ENCODE results near the gene EEF1AKMT1. TPM values are rescaled to one million over a fixed set of nuclear protein-coding genes. Genes with fewer than 3 reads are reported as not detected.

Gene EEF1AKMT1
- total RNA-seq, 1 donor from 2014 or later, result 9.4 TPM

DNA sequence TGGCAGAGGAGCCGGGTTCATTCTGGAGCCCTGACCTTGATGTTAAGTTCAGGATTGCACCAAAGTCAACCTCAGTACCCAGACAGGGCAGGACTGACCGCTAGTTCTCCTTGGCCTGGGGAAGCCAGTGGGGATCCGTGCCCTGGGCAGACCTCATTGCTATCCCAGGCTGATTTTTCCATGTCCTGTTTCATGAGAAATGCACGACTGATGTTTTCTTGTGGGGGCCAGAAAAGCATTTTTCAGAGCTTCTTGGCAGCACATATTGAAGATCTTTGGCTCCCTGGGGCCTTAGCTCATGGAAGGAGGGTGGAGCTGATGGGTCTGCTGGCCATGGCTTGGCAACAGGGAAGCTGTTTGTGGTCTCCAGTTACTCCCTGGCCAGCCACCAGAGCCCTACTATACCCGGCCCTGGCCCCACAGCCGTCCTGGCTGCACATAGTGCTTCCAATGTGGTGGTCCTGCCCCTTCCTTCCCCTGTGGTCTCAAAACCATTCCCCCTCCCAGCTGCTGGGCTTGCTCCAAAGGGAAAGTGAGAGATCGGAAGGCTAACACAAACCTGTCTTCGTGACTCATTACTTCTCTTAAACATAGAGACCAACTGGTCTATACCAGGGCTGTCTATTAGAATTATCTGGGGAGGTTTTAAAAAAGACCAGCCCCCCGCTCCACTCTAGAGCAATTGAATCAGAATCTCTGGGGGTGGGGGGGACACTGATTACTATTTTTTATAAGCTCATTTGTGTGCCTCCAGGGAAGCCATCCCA is 59.0 kb downstream of the EEF1AKMT1 start:
- no peaks in the 10 kb centered on the region for H3K27me3 Mint-ChIP-seq (ENCODE audit: low read depth)
- no peak for DNase-seq (ENCODE audit: low spot score)
- H3K4me3 Mint-ChIP-seq (ENCODE audit: unreplicated experiment), result no peak overlapping the region
- H3K27ac Mint-ChIP-seq (ENCODE audit: unreplicated experiment), result peak overlapping the region; percentile 92
- no peaks in the 10 kb centered on the region for H3K36me3 Mint-ChIP-seq (ENCODE audit: low read depth)
- TF ChIP-seq, protein P1, sequence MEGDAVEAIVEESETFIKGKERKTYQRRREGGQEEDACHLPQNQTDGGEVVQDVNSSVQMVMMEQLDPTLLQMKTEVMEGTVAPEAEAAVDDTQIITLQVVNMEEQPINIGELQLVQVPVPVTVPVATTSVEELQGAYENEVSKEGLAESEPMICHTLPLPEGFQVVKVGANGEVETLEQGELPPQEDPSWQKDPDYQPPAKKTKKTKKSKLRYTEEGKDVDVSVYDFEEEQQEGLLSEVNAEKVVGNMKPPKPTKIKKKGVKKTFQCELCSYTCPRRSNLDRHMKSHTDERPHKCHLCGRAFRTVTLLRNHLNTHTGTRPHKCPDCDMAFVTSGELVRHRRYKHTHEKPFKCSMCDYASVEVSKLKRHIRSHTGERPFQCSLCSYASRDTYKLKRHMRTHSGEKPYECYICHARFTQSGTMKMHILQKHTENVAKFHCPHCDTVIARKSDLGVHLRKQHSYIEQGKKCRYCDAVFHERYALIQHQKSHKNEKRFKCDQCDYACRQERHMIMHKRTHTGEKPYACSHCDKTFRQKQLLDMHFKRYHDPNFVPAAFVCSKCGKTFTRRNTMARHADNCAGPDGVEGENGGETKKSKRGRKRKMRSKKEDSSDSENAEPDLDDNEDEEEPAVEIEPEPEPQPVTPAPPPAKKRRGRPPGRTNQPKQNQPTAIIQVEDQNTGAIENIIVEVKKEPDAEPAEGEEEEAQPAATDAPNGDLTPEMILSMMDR (IDR thresholded peaks at IDR 0.05), result no peak
- H3K9me3 Mint-ChIP-seq (ENCODE audit: low read depth), result no peaks in the 10 kb centered on the region
- peaks cover 37% of the 10 kb centered on the region for H3K4me1 Mint-ChIP-seq (ENCODE audit: low read depth)

DNA sequence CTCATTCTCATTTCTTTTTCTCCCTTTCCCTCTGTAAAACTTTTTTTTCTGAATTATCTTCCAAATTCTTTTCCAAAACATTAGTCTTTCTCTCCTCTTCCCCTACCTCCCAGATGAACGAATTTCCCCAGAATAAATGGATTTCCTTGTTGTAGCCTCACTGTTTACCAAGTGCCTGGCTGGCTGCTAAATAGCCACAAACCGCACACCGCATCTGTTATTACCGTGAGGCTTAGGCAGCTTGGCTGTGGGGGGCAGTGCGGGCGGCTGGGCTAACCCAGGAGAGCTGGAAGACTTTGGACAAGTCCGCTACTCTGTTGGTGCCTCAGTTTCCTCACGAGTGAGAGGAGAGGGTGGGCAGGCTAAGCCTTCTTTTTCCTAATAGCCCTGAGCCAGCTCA is 59.6 kb downstream of the EEF1AKMT1 start:
- Mint-ChIP-seq H3K4me1 (ENCODE audit: low read depth) (peaks cover 42% of the 10 kb centered on the region), H3K9me3 (ENCODE audit: low read depth) (no peaks in the 10 kb centered on the region), H3K4me3 (ENCODE audit: unreplicated experiment) (peak overlapping the region; percentile 7), H3K27me3 (ENCODE audit: low read depth) (no peaks in the 10 kb centered on the region), H3K27ac (ENCODE audit: unreplicated experiment) (peak overlapping the region; percentile 92), H3K36me3 (ENCODE audit: low read depth) (no peaks in the 10 kb centered on the region)
- DNase-seq (ENCODE audit: low spot score), result no peak
- TF ChIP-seq, protein P1 (IDR thresholded peaks at IDR 0.05), result no peak

DNA sequence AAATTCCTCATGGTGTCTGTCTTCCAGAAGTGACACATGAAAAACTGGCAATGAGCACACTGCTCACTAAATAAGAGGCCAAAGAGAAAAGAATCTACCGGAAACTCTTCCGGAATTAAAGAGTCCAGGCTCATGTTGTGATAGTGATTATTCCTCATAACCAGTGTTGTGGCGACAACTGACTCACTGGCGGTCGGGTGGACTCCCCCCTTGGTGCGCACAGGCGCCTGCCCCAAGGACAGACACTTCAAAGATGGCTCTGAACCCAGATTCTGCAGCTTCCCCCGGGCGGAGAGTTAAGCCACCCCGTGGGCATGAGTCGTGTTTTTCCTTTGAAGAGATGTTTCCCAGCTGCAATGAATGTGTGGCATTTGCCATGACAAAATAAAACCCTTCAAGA is 60.0 kb downstream of the EEF1AKMT1 start:
- Mint-ChIP-seq H3K27me3 (ENCODE audit: low read depth) (no peaks in the 10 kb centered on the region), H3K36me3 (ENCODE audit: low read depth) (no peaks in the 10 kb centered on the region), H3K4me3 (ENCODE audit: unreplicated experiment) (peak overlapping the region; percentile 7), H3K27ac (ENCODE audit: unreplicated experiment) (peak overlapping the region; percentile 92), H3K4me1 (ENCODE audit: low read depth) (peaks cover 47% of the 10 kb centered on the region), H3K9me3 (ENCODE audit: low read depth) (no peaks in the 10 kb centered on the region)
- TF ChIP-seq, protein P1 (IDR thresholded peaks at IDR 0.05), result no peak
- DNase-seq (ENCODE audit: low spot score), result no peak

DNA sequence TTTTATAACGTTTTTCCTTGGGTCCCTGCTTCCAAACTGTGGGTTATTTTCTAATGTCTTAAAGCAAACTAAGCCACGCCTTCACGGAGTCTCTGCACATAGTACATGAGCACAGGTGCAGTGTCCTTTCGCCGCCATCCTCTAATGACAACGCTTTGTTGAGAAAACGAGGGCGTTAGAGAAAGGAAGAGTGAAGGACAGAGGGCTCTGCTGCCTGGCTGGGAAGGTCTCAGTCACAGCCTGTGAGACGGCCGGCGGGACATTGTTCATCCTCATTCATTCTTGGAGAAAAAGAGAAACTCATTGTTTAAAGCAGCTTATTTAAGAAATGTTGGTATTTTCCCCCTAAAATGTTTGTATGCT is 60.8 kb downstream of the EEF1AKMT1 start:
- TF ChIP-seq, protein P1 (IDR thresholded peaks at IDR 0.05), result no peak
- no peaks in the 10 kb centered on the region for H3K27me3 Mint-ChIP-seq (ENCODE audit: low read depth)
- H3K4me3 Mint-ChIP-seq (ENCODE audit: unreplicated experiment), result peak overlapping the region; percentile 63
- no peak for DNase-seq (ENCODE audit: low spot score)
- H3K36me3 Mint-ChIP-seq (ENCODE audit: low read depth), result no peaks in the 10 kb centered on the region
- H3K4me1 Mint-ChIP-seq (ENCODE audit: low read depth), result peaks cover 54% of the 10 kb centered on the region
- peak overlapping the region; percentile 92 for H3K27ac Mint-ChIP-seq (ENCODE audit: unreplicated experiment)
- H3K9me3 Mint-ChIP-seq (ENCODE audit: low read depth), result no peaks in the 10 kb centered on the region

DNA sequence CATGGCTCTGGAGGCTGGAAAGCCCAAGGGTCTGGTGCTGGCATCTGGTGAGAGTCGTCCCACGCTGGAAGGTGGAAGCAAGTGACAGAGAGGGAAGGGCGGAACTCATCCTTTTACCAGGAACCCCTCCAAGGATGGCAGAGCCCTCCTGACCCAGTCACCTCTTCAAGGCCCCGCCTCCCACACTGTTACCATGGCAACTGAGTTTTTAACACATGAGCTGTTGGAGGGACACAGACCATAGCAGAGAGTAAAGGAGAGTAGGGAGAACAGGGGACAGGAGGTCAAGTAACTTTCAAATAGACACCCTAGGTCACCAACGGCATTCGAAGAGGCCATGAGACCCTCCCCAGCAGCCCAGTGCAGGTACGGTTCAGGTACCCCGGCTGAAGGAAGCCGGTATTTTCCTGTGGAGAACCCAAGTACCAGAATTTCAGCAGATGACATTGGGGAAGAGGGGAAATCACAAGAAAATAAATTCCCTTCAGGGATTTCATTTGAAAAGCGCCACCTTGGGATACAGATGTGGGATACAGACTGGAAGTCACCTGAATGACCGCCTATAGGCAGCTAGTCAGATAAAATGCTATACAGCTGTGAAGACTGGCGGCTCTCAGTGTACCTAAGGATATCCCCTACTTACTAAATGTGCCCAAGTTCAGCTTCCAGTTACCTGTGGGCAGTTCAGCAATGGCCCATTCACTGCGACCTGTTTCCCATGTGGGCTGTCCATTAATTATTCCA is 62.3 kb downstream of the EEF1AKMT1 start:
- Mint-ChIP-seq H3K27ac (ENCODE audit: unreplicated experiment) (peak overlapping the region; percentile 36), H3K36me3 (ENCODE audit: low read depth) (no peaks in the 10 kb centered on the region), H3K27me3 (ENCODE audit: low read depth) (no peaks in the 10 kb centered on the region), H3K9me3 (ENCODE audit: low read depth) (no peaks in the 10 kb centered on the region), H3K4me1 (ENCODE audit: low read depth) (peaks cover 55% of the 10 kb centered on the region), H3K4me3 (ENCODE audit: unreplicated experiment) (no peak overlapping the region)
- DNase-seq (ENCODE audit: low spot score), result no peak
- TF ChIP-seq, protein P1 (IDR thresholded peaks at IDR 0.05), result peak; percentile 26
